Keratinocyte (primary cell): ENCODE results near the gene XIRP1. TPM values are rescaled to one million over a fixed set of nuclear protein-coding genes. Genes with fewer than 3 reads are reported as not detected.

Experiments
- DNase-seq: peaks from one replicate; pipeline ENCODE4 v3.0.0-alpha.2; 2011; ENCODE audit warnings: low read depth, missing footprints, low spot score
- FAIRE-seq: peaks from 2 replicates; lab custom pipeline; 2011; peaks lifted over from hg19 to GRCh38; lab: Jason Lieb, UNC
- H2AFZ ChIP-seq: 2 replicates; pipeline ENCODE4 v1.6.0; 2012; ENCODE audit warnings: low read length, control low read depth, inconsistent platforms; ENCODE audit not compliant: control insufficient read depth
- H3K27ac ChIP-seq: 2 replicates; pipeline ENCODE4 v1.5.1; 2011; ENCODE audit warnings: low read length; ENCODE audit not compliant: control insufficient read depth, insufficient read depth
- H3K27me3 ChIP-seq: 3 replicates; pipeline ENCODE4 v1.6.0; 2011; ENCODE audit warnings: low read length; ENCODE audit not compliant: control insufficient read depth, insufficient read depth; ENCODE audit errors: extremely low read depth
- H3K36me3 ChIP-seq, 2 experiments: 2 replicates in 1 of 2; 3 replicates in 1 of 2; pipeline ENCODE4 v1.5.1; 2011; ENCODE audit warnings: low read length in 2 of 2, mild to moderate bottlenecking in 1 of 2; ENCODE audit not compliant: control insufficient read depth in 2 of 2, insufficient read depth in 2 of 2; ENCODE audit errors: extremely low read depth in 1 of 2
- H3K4me1 ChIP-seq: 3 replicates; pipeline ENCODE4 v1.5.1; 2011; ENCODE audit warnings: low read length; ENCODE audit not compliant: control insufficient read depth, insufficient read depth; ENCODE audit errors: extremely low read depth
- H3K4me2 ChIP-seq: 3 replicates; pipeline ENCODE4 v1.6.0; 2011; ENCODE audit warnings: low read depth, low read length; ENCODE audit not compliant: control insufficient read depth, insufficient read depth; ENCODE audit errors: extremely low read depth
- H3K4me3 ChIP-seq, 3 experiments: fragments of 200-600 bp in 1 of 3; sonication (generic) in 1 of 3; 2 replicates in 2 of 3; 3 replicates in 1 of 3; pipeline ENCODE4 v1.5.1; 2011 to 2016; ENCODE audit warnings: low read length in 3 of 3, mild to moderate bottlenecking in 3 of 3, control low read depth in 2 of 3, inconsistent platforms in 1 of 3, low read depth in 1 of 3, mixed read lengths in 1 of 3, mixed run types in 1 of 3, moderate library complexity in 1 of 3; ENCODE audit not compliant: control insufficient read depth in 2 of 3, insufficient read depth in 2 of 3; ENCODE audit errors: extremely low read depth in 1 of 3
- H3K79me2 ChIP-seq: 2 replicates; pipeline ENCODE4 v1.6.0; 2012; ENCODE audit warnings: low read length; ENCODE audit not compliant: control insufficient read depth, insufficient read depth
- H3K9ac ChIP-seq: 3 replicates; pipeline ENCODE4 v1.6.0; 2011; ENCODE audit warnings: low read length; ENCODE audit not compliant: control insufficient read depth, insufficient read depth; ENCODE audit errors: extremely low read depth
- H3K9me1 ChIP-seq: 3 replicates; pipeline ENCODE4 v1.6.0; 2011; ENCODE audit warnings: low read length; ENCODE audit not compliant: control insufficient read depth, insufficient read depth; ENCODE audit errors: extremely low read depth
- H3K9me3 ChIP-seq: 2 replicates; pipeline ENCODE4 v1.5.1; 2012; ENCODE audit warnings: low read depth, low read length; ENCODE audit not compliant: control insufficient read depth
- H4K20me1 ChIP-seq: 3 replicates; pipeline ENCODE4 v1.6.0; 2011; ENCODE audit warnings: low read length; ENCODE audit not compliant: control insufficient read depth, insufficient read depth; ENCODE audit errors: extremely low read depth
- CTCF ChIP-seq, 3 experiments: IDR thresholded peaks in 1 of 3; conservative IDR thresholded peaks in 1 of 3; optimal IDR thresholded peaks in 1 of 3; 2 replicates in 2 of 3; 3 replicates in 1 of 3; pipeline versions ENCODE3 to v1.5.1; 2011; ENCODE audit warnings: low read length in 3 of 3, mild to moderate bottlenecking in 3 of 3, moderate library complexity in 2 of 3, control low read depth in 1 of 3, inconsistent platforms in 1 of 3; ENCODE audit not compliant: insufficient read depth in 2 of 3; ENCODE audit errors: extremely low read depth in 1 of 3
- EZH2 ChIP-seq: IDR thresholded peaks from one replicate; pipeline ENCODE4 v1.6.1; 2012; ENCODE audit warnings: inconsistent platforms, mild to moderate bottlenecking, low read length, moderate library complexity
- dilution Hi-C: fragments of 300-500 bp; cut with MboI; formaldehyde crosslinking; loops from one replicate; pipeline ENCODE4 v1.7.0; 2020; ENCODE audit warnings: low sequenced_read_pairs; ENCODE audit not compliant: extremely low pct_ligation_motif_present
- polyA plus RNA-seq, 5 experiments: library from polyadenylated mRNA; depleted of rRNA in 3 of 5; stranded (reverse) in 3 of 5; stranded (forward) in 1 of 5; unstranded in 1 of 5; fragments of >200 nt; gene quantifications; 1 replicate in 1 of 5; 2 replicates in 3 of 5; 3 replicates in 1 of 5; pipeline versions ENCODE4 v1.2.1 to v1.2.3, GENCODE V29; 2011 to 2012; ENCODE audit warnings: missing spikeins in 2 of 5, low read depth in 1 of 5, low replicate concordance in 1 of 5

The XIRP1 gene
- polyA plus RNA-seq, 1 donor (not counting 4 experiments of a cell fraction or from before 2014, with no cell fraction given): not detected

- H3K9ac ChIP-seq: no peak overlapping the region
- no peaks in the 10 kb centered on the region for H3K9me3 ChIP-seq
- dilution Hi-C loops: no loop called here
- H3K27ac ChIP-seq: no peak overlapping the region
- no peaks in the 10 kb centered on the region for H3K36me3 ChIP-seq
- no peak for DNase-seq
- H3K27me3 ChIP-seq: no peaks in the 10 kb centered on the region
- H3K79me2 ChIP-seq: no peaks in the 10 kb centered on the region
- no peaks in the 10 kb centered on the region for H4K20me1 ChIP-seq
- no peak for FAIRE-seq
- no peaks in the 10 kb centered on the region for H3K4me1 ChIP-seq
- no peak for TF ChIP-seq CTCF (optimal IDR thresholded peaks at IDR 0.05 in 1 of 3, IDR thresholded peaks at IDR 0.05 in 1 of 3, conservative IDR thresholded peaks at IDR 0.05 in 1 of 3; ENCODE audit: extremely low read depth in 1 of 3, insufficient read depth in 2 of 3, low read length in 3 of 3)
- TF ChIP-seq EZH2: no peak
- H3K4me3 ChIP-seq: no peak overlapping the region
- H2AFZ ChIP-seq: no peak overlapping the region
- no peaks in the 10 kb centered on the region for H3K9me1 ChIP-seq
- no peak overlapping the region for H3K4me2 ChIP-seq
Measured at GRCh38 chr3:39158148-39158715, 34.2 kb downstream of the XIRP1 start.

- FAIRE-seq (no peak), DNase-seq (no peak)
- H3K4me1 ChIP-seq: peaks cover 4% of the 10 kb centered on the region
- H3K79me2 ChIP-seq: no peaks in the 10 kb centered on the region
- H2AFZ ChIP-seq: no peak overlapping the region
- H3K36me3 ChIP-seq: no peaks in the 10 kb centered on the region
- no peaks in the 10 kb centered on the region for H3K9me1 ChIP-seq
- TF ChIP-seq CTCF (optimal IDR thresholded peaks at IDR 0.05 in 1 of 3, IDR thresholded peaks at IDR 0.05 in 1 of 3, conservative IDR thresholded peaks at IDR 0.05 in 1 of 3; ENCODE audit: extremely low read depth in 1 of 3, insufficient read depth in 2 of 3, low read length in 3 of 3) (no peak), EZH2 (no peak)
- peaks cover 1% of the 10 kb centered on the region for H4K20me1 ChIP-seq
- no peaks in the 10 kb centered on the region for H3K9me3 ChIP-seq
- no peak overlapping the region for H3K9ac ChIP-seq
- dilution Hi-C loops: no loop called here
- no peak overlapping the region for H3K4me2 ChIP-seq
- no peak overlapping the region for H3K27ac ChIP-seq
- H3K4me3 ChIP-seq: no peak overlapping the region
- H3K27me3 ChIP-seq: no peaks in the 10 kb centered on the region
Measured at GRCh38 chr3:39157359-39157758, 35.0 kb downstream of the XIRP1 start.
